CD4-positive, CD25-positive, alpha-beta regulatory T cell (primary cell): ENCODE results near the gene SH3D19. TPM values are rescaled to one million over a fixed set of nuclear protein-coding genes. Genes with fewer than 3 reads are reported as not detected.
"Not testable (repeated sequence)": the region's sequence is repeated elsewhere in the genome, so short reads cannot be mapped to it uniquely, and the experiment has no call there.

ENCODE experiments used
- ATAC-seq, 2 donors: fragments of 150-1000 bp; cut with Tn5 transposase; one replicate each; pipeline ENCODE4 v1.10.0; 2021; ENCODE audit warnings: low read depth in 2 of 2, moderate number of reproducible peaks in 2 of 2, moderate library complexity in 1 of 2
- DNase-seq, 3 donors: peaks; one replicate each; pipeline versions ENCODE4 v3.0.0 to v3.0.0-alpha.2; 2012 to 2022; ENCODE audit warnings: mixed read lengths in 1 of 3
- H3K27ac ChIP-seq: one replicate; pipeline ENCODE4 v1.7.0; 2013; ENCODE audit warnings: mild to moderate bottlenecking, low read length; ENCODE audit not compliant: insufficient read depth, poor library complexity, severe bottlenecking
- H3K27me3 ChIP-seq: one replicate; pipeline ENCODE4 v1.7.0; 2013; ENCODE audit warnings: low read length; ENCODE audit not compliant: control insufficient read depth, insufficient read depth
- H3K36me3 ChIP-seq: one replicate; pipeline ENCODE4 v1.7.0; 2013; ENCODE audit warnings: mild to moderate bottlenecking, low read length, moderate library complexity; ENCODE audit not compliant: control insufficient read depth, insufficient read depth
- H3K4me1 ChIP-seq: 2 replicates; pipeline ENCODE4 v1.7.0; 2013; ENCODE audit warnings: mild to moderate bottlenecking, low read length; ENCODE audit not compliant: insufficient read depth, control insufficient read depth, poor library complexity, severe bottlenecking
- H3K4me3 ChIP-seq: one replicate; pipeline ENCODE4 v1.7.0; 2013; ENCODE audit warnings: low read depth, mild to moderate bottlenecking, low read length, moderate library complexity
- H3K9me3 ChIP-seq, 2 experiments: 1 replicate in 1 of 2; 2 replicates in 1 of 2; pipeline ENCODE4 v1.7.0; 2013; ENCODE audit warnings: low read length in 2 of 2, mild to moderate bottlenecking in 1 of 2, moderate library complexity in 1 of 2; ENCODE audit not compliant: control insufficient read depth in 2 of 2
- H3K27ac Mint-ChIP-seq, 3 donors: one replicate each; pipeline ENCODE4 v1.8.0; 2020 to 2022; ENCODE audit warnings: mild to moderate bottlenecking in 3 of 3, mixed read lengths in 3 of 3, moderate library complexity in 2 of 3
- H3K27me3 Mint-ChIP-seq: one replicate; pipeline ENCODE4 v1.8.0; 2022; ENCODE audit warnings: mild to moderate bottlenecking, mixed read lengths
- H3K36me3 Mint-ChIP-seq: one replicate; pipeline ENCODE4 v1.8.0; 2020; ENCODE audit warnings: mixed read lengths
- H3K4me1 Mint-ChIP-seq, 4 donors: one replicate each; pipeline ENCODE4 v1.8.0; 2020 to 2022; ENCODE audit warnings: mixed read lengths in 4 of 4, mild to moderate bottlenecking in 1 of 4
- H3K4me3 Mint-ChIP-seq, 4 donors: one replicate each; pipeline ENCODE4 v1.8.0; 2020 to 2022; ENCODE audit warnings: mild to moderate bottlenecking in 4 of 4, mixed read lengths in 4 of 4, moderate library complexity in 3 of 4
- H3K9me3 Mint-ChIP-seq, 7 donors: one replicate each; pipeline ENCODE4 v1.8.0; 2020 to 2022; ENCODE audit warnings: mixed read lengths in 7 of 7, mild to moderate bottlenecking in 3 of 7, moderate library complexity in 2 of 7
- polyA plus RNA-seq, 4 donors: library from polyadenylated mRNA; unstranded; fragments of 300-500 nt; fragmentation: Illumina TruSeq; gene quantifications; one replicate each; pipeline ENCODE4 v1.2.3, GENCODE V29; 2021
- total RNA-seq: library from RNA; stranded (reverse); gene quantifications from one replicate; pipeline ENCODE4 v1.2.3, GENCODE V29; 2022

Gene SH3D19
- total and polyA plus RNA-seq, 5 donors from 2014 or later: 0.37 to 2.4 (median 0.83) TPM; not detected in 1

DNA sequence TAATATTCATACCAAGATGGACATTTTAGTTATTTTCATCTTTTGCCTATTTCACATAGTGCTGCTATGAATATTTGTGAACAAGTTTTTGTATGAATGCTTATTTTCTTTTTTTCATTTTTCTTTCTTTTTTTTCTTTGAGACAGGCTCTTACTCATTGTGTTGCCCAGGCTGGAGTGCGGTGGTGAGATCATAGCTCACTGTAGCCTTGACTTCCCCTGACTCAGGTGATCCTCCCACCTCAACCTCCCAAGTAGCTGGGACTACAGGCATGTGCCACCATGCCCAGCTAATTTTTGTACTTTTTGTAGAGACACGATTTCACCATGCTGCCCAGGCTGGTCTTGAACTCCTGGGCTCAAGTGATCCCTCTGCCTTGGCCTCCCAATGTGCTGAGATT, 247.4 kb downstream of the SH3D19 start:
- not testable (repeated sequence) for ATAC-seq, H3K4me3 Mint-ChIP-seq, H3K4me3 ChIP-seq, H3K9me3 Mint-ChIP-seq, H3K36me3 Mint-ChIP-seq, H3K27ac Mint-ChIP-seq, H3K27me3 ChIP-seq, DNase-seq, H3K9me3 ChIP-seq, H3K27me3 Mint-ChIP-seq, H3K36me3 ChIP-seq, H3K4me1 ChIP-seq, H3K27ac ChIP-seq, H3K4me1 Mint-ChIP-seq

DNA sequence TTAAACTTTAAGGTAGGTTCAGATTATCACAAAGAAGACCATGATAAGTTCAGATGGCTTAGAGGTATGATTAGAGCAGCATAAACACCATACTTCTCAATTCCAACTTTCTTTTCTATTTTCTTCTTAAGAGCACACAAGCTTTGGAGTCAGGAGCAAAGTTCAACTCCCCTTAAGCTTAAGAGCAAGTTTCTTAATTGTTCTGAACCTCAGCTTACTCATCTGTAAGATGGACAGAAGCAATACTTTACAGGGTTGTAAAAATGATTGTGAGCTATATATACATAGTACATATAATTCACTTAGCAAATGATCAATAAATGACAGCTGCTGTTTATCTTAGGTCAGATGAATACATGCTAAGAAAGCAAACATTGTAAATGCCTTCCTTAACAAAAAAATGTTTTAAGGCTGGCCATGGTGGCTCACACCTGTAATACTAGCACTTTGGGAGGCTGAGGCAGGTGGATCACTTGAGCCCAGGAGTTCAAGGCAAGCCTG, 250.9 kb downstream of the SH3D19 start:
- H3K27me3 Mint-ChIP-seq: peaks cover 11% of the 10 kb centered on the region
- no peak overlapping the region for H3K4me3 ChIP-seq
- H3K4me1 ChIP-seq: no peaks in the 10 kb centered on the region
- H3K27me3 ChIP-seq: no peaks in the 10 kb centered on the region
- no peaks in the 10 kb centered on the region for H3K36me3 ChIP-seq
- H3K27ac ChIP-seq: no peak overlapping the region
- no peaks in the 10 kb centered on the region for H3K36me3 Mint-ChIP-seq
- DNase-seq (no peak), ATAC-seq (no peak)
- no peak overlapping the region for H3K4me3 Mint-ChIP-seq
- no peaks in the 10 kb centered on the region for H3K9me3 ChIP-seq
- H3K4me1 Mint-ChIP-seq: no peaks in the 10 kb centered on the region
- H3K27ac Mint-ChIP-seq: no peak overlapping the region
- no peaks in the 10 kb centered on the region for H3K9me3 Mint-ChIP-seq

Other genes starting within 250 kb of the SH3D19 start
- 1,992 TPM for gene RPS3A, start 226.0 kb downstream of the SH3D19 start, total RNA-seq
- 1,000 to 10,000 TPM; 2,295 to 5,128 (median 3,726) TPM for gene RPS3A, start 226.0 kb downstream of the SH3D19 start, polyA plus RNA-seq
- not detected for gene PRSS48, start 48.4 kb downstream of the SH3D19 start, total RNA-seq
- gene PRSS48, start 48.4 kb downstream of the SH3D19 start, polyA plus RNA-seq: not detected
- 0.39 TPM for gene FHIP1A, start 83.6 kb upstream of the SH3D19 start, total RNA-seq
- under 1 TPM in 2 of 4 donors, not detected in 2; 0.10 to 0.43 TPM for gene FHIP1A, start 83.6 kb upstream of the SH3D19 start, polyA plus RNA-seq